Activated CD8-positive, alpha-beta memory T cell treated with anti-CD3 and anti-CD28 coated beads for 24 hours (primary cell): Measurements from ENCODE around the gene CAPN5.
A peak's percentile ranks its signal among the peaks of the same experiment; 100 is the strongest.
"Not testable (repeated sequence)": the region's sequence is repeated elsewhere in the genome, so short reads cannot be mapped to it uniquely, and the experiment has no call there.

ENCODE experiments used
- DNase-seq: peaks from one replicate; pipeline ENCODE4 v3.0.0-alpha.2; 2020

Gene CAPN5

GRCh38 chr11:77066229-77067042 lies at the start of gene CAPN5:
TSS of gene CAPN5 (plus strand) at chr11:77066971. CDS start at chr11:77084887, 17,916 bp downstream.
- DNase-seq = peak; percentile 94

GRCh38 chr11:77018396-77018924 lies 48.3 kb upstream of the CAPN5 start:
- not testable (repeated sequence) for DNase-seq

DNA sequence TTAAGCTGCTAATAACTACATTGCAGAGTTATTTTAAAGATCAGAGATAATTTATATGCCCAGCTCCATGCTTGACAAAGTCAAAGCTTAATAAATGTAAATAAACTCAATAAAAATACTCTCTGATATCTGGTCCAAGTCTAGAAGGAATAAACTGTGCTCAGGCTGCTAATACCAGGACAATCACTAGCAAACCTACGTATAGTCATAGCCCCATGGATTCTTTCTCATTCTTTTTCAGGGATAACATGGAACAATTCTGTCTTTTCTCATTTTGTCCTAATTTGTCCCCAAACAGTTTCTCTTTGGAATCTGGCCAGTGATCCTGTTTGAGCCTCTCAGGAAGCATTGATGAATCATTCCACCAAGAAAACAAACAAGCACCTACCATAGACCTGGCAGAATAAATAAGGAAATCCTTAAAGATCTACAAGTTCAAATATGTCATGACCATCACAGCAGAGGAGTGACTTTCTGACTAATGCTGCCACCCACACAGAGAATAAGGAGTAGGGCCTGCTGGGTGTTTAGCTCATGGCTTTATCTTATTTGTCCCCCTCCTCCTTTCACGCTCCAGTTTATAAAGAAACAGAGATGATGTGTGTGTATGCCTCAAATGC lies 46.7 kb upstream of the CAPN5 start:
- no peak for DNase-seq

- no peak for DNase-seq
Observed at GRCh38 chr11:77020734-77021133, 46.0 kb upstream of the CAPN5 start.

GRCh38 chr11:77024745-77025144 lies 42.0 kb upstream of the CAPN5 start:
- DNase-seq = no peak

DNA sequence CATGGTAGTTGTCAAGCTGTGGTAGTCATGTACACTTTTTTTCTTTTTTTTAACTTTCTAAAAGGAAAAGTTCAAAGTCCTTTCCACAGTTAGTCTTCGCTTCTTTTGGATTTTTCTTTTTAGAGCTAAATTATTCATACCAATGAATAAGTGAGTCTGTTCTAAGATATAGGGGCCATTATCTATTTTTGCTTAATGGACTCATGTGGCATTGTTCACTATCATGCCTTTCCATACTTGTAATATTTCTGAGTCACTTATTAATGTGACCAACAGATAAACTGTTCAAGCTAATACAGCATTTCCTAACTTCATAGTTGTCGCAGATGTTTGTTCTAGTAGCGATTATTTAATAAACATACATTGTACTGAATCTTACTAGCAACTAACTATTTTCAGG lies 40.5 kb upstream of the CAPN5 start:
- DNase-seq = no peak

DNA sequence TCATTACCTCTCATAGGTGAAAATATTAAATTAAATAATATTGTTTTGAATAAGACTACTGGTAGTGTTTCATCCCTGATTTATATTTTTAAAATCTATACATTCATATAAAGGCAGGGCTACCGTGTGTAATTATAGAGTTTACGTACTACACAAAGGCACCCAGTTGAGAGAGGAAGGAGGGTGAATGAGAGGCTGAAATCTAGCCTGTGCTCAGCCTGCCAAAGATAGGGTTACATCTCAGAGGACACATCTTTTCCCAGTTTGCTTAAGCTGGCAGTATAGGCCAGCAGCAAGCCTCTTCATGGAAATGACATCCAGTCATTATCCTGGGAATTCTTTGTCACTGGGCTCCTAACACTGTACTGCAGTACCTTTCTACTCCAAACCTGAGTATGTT lies 40.0 kb upstream of the CAPN5 start:
- DNase-seq = no peak

GRCh38 chr11:77027275-77027674 lies 39.5 kb upstream of the CAPN5 start:
- no peak for DNase-seq

DNA sequence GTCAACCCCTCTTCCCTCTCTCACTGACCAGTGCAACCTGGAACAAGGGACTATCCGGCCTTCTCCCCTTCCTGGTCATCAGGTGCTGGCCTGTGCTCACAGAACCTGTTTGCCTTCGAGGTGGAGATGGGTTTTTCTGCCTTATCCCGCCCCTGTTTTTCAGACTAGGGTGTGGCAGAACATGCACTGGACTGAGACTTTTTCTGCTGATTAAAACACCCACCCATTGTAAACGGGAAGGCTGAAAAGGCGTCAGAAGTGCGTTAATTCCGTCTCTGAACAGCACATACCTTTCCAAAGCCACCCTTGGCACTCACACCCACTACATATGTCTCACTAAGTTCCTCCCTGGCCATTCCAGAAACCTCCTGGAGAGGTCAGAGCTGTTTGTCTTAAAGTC lies 36.9 kb upstream of the CAPN5 start:
- DNase-seq = no peak

- no peak for DNase-seq
Observed at GRCh38 chr11:77030834-77031414, 35.8 kb upstream of the CAPN5 start.

- DNase-seq = no peak
Observed at GRCh38 chr11:77031599-77031998, 35.2 kb upstream of the CAPN5 start.

- DNase-seq = no peak
Observed at GRCh38 chr11:77035039-77035438, 31.7 kb upstream of the CAPN5 start.

- DNase-seq = no peak
Observed at GRCh38 chr11:77035580-77035979, 31.2 kb upstream of the CAPN5 start.

- no peak for DNase-seq
Observed at GRCh38 chr11:77036398-77036797, 30.4 kb upstream of the CAPN5 start.

- DNase-seq = no peak
Observed at GRCh38 chr11:77037057-77037456, 29.7 kb upstream of the CAPN5 start.

DNA sequence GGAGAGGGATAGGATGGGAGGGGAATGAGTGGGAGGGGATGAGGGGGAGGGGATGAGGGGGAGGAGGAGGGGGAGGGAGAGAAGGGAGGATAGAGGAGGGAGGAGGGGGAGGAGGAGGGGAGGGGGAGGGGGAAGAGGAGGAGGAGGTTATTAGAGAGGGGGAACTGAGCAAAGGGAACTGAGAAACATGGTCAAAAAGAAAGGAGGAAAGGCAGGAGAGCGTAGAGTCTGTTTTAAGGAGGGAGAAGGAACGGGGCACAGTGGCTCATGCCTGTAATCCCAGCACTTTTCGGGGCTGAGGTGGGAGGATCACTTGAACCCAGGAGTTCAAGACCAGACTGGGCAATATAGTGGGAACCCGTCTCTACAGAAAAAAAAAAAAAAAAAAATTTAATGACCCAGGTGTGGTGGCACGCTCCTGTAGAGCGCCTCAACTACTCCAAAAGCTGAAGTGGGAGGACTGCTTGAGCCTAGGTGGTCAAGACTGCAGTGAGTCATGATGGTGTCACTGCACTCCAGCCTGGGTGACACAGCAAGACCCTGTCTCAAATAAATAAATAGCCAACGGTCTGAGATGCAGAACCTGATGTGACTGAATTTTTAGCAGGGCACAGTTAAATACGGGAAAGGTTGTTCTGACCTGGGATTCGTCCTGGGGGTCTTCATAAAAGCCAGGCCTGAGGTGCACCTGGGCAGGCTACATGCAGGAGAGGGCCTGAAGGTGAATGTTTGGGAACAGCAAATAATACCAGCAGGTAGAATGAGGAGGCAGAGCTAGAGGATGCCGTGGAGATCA lies 28.5 kb upstream of the CAPN5 start:
- no peak for DNase-seq

GRCh38 chr11:77038825-77039326 lies 27.9 kb upstream of the CAPN5 start:
- no peak for DNase-seq

- DNase-seq = no peak
Observed at GRCh38 chr11:77039491-77040400, 27.0 kb upstream of the CAPN5 start.

DNA sequence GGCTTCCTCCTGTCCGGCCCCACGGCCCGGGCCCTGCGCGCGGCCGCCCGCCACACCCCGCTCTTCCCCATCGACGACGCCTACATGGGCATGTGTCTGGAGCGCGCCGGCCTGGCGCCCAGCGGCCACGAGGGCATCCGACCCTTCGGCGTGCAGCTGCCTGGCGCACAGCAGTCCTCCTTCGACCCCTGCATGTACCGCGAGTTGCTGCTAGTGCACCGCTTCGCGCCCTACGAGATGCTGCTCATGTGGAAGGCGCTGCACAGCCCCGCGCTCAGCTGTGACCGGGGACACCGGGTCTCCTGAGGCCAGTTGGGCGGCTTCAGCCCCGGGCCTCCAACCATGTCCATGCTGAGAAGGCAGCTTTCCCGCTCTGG lies 26.4 kb upstream of the CAPN5 start:
- no peak for DNase-seq

GRCh38 chr11:77040889-77041288 lies 25.9 kb upstream of the CAPN5 start:
- DNase-seq = no peak

DNA sequence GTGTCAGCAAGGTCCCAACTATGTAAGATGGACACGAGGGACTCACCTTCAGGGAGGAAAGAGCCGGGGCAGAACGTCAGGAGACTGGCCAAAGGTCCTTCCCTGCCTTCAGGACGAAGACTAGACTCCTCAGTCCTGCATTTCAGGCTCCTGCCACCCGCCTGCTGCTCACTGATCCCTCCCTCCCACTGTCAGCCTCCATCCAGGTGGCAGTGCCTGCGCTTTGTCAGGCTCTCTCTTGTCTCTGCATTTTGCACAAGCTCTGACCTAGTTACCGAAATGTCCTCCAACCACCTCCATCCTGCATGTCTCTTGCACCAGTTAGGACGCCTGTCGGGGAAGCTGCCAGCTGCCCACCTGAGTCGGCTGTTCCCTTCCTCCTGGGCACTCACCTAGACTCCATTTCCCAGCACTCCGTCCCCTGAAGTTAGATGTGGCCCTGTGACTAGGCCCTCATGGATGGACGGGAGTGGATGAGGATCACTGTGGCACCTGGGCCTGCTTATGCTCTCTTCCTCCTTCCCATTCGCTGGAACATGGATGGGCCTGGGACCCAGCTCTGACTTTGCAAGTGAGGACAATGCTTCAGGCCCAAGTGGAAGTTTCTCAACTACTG lies 24.6 kb upstream of the CAPN5 start:
- no peak for DNase-seq
